HG03095 (cell line): Measurements from ENCODE around the gene REPIN1.

ENCODE experiments used
- ATAC-seq: cut with Tn5 transposase; IDR thresholded peaks from one replicate; pipeline ENCODE4 v1.9.1; 2021; ENCODE audit warnings: moderate library complexity; ENCODE audit not compliant: unreplicated experiment

The REPIN1 gene

DNA sequence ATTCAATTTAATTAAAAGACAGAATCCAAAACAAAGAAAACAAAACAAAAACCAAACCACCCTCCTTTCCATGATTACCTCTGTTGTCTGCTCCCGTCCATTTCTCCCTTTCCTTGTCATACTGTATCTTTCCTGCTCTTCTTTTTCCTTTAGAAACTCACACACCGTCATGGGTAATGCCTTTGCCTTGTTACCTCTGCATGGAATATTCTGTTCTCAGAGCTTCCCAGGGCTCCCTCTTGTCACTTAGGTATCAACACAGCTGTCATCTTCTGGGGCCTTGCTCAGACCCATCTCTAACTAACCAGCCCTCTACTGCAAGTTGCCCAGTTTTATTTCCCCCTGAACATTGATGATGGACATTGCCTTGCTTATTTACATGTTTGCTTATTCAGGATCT, 51.6 kb downstream of the REPIN1 start:
- no peak for ATAC-seq

GRCh38 chr7:150420987-150421674, 52.5 kb downstream of the REPIN1 start:
- peak; percentile 97 for ATAC-seq

DNA sequence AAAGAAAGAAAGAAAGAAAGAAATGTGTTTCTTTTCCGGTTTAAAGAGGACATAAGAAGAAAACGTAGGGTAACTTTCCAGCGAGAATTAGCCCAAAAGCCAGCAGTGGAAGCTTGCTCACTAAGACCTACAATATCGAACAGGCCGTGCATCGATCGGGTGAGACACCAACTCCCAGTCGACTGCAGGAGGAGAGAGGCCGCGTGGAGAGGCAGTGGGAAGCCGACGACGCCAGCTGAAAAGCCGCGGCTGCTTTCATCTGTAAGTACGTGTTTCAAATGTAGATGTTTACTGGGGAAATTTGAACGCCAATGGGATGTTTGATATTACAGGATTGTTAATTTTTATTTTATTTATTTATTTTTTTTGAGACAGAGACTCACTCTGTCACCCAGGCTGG, 53.2 kb downstream of the REPIN1 start:
- no peak for ATAC-seq
